Activated naive CD4-positive, alpha-beta T cell treated with anti-CD3 and anti-CD28 coated beads, Interleukin-2, amount 50 U/mL, for 72 hours (primary cell): ENCODE results near the gene CYP26B1. TPM values are rescaled to one million over a fixed set of nuclear protein-coding genes. Genes with fewer than 3 reads are reported as not detected.
"Not testable (repeated sequence)": the region's sequence is repeated elsewhere in the genome, so short reads cannot be mapped to it uniquely, and the experiment has no call there.

ENCODE experiments used
- ATAC-seq, 2 donors: fragments of 150-1000 bp; cut with Tn5 transposase; 2 replicates each; pipeline ENCODE4 v1.10.0; 2021; ENCODE audit warnings: mild to moderate bottlenecking in 2 of 2, moderate library complexity in 2 of 2
- DNase-seq, 2 donors: peaks; one replicate each; pipeline ENCODE4 v3.0.0; 2021 to 2022; ENCODE audit warnings: low spot score in 2 of 2
- H3K27ac Mint-ChIP-seq, 2 donors: one replicate each; pipeline ENCODE4 v1.8.0; 2022; ENCODE audit warnings: mild to moderate bottlenecking in 2 of 2, mixed read lengths in 2 of 2
- H3K36me3 Mint-ChIP-seq, 2 donors: one replicate each; pipeline ENCODE4 v1.8.0; 2022; ENCODE audit warnings: mixed read lengths in 2 of 2
- H3K9me3 Mint-ChIP-seq, 2 donors: one replicate each; pipeline ENCODE4 v1.8.0; 2022; ENCODE audit warnings: mixed read lengths in 2 of 2
- total RNA-seq, 2 donors: library from RNA; stranded (reverse); gene quantifications; one replicate each; pipeline ENCODE4 v1.2.3, GENCODE V29; 2022

CYP26B1 gene
- total RNA-seq, 2 donors from 2014 or later: 0.06 TPM; not detected in 1

DNA sequence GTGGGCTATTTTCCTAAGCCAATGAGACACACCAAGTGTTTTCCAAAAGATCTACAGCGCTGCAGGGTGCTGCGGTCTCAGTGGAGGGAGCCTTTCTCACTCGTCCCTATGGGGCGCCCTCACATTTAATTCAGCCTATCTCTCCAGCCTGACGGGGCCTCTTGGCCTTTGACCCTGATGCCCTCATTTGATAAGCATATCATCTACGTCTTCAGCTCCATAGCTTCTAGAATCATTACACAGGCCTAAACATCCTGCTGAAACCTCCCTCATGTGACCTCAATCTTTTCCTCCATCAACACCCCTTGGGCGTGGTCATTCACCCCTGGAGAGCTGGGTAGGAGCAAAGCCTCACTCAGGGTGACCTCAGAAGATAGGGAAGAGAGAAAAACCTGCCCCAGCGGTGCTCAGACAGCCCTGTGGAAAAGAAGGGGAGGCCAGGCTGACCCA lies 57.4 kb downstream of the CYP26B1 start:
- no peak for DNase-seq
- Mint-ChIP-seq H3K9me3 (peaks cover 0 to 4% of the 10 kb centered on the region in 2 donors), H3K36me3 (no peaks in the 10 kb centered on the region), H3K27ac (no peak overlapping the region)
- ATAC-seq: no peak

DNA sequence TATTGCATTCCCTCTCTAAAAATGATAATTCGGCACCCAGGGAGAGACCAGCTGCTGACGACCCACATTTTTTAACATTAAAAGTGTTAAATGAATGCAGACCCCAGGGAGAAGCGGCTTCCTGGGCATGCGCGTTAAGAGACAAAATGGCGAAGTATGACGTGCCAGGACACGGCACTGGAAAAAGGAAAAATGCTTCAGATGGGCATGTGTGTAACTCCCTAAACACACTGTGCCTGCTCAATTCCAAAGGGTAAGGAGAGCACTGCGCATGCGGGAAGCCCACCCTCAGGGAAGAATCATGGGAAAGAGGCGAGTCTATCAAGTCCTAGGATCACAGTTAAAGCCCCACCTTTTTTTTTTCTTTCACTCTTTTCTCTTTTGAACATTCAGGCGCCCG lies 58.1 kb downstream of the CYP26B1 start:
- Mint-ChIP-seq H3K9me3 (peaks cover 0 to 4% of the 10 kb centered on the region in 2 donors), H3K27ac (no peak overlapping the region), H3K36me3 (no peaks in the 10 kb centered on the region)
- DNase-seq (no peak), ATAC-seq (no peak)

DNA sequence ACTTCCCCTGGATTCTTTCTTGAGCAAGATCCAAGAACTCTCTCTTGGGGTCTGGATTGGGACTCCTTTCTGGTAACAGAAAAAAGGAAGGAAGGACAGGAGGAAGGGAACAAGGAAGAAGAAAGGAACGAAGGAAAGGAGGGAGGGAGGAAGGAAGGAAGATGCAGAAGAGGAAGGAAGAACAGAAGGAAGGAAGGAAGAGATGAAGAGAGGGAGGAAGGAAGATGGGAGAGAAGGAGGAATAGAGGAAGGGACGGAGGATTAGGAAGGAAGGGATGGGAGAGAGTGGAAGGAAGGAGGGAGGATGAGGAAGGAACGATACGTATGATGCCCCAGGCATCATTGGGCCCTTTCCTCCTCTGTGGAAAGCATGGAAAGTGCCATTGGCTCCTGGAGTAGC lies 58.6 kb downstream of the CYP26B1 start:
- Mint-ChIP-seq H3K27ac (no peak overlapping the region), H3K36me3 (no peaks in the 10 kb centered on the region), H3K9me3 (peaks cover 0 to 4% of the 10 kb centered on the region in 2 donors)
- no peak for DNase-seq
- ATAC-seq: no peak

DNA sequence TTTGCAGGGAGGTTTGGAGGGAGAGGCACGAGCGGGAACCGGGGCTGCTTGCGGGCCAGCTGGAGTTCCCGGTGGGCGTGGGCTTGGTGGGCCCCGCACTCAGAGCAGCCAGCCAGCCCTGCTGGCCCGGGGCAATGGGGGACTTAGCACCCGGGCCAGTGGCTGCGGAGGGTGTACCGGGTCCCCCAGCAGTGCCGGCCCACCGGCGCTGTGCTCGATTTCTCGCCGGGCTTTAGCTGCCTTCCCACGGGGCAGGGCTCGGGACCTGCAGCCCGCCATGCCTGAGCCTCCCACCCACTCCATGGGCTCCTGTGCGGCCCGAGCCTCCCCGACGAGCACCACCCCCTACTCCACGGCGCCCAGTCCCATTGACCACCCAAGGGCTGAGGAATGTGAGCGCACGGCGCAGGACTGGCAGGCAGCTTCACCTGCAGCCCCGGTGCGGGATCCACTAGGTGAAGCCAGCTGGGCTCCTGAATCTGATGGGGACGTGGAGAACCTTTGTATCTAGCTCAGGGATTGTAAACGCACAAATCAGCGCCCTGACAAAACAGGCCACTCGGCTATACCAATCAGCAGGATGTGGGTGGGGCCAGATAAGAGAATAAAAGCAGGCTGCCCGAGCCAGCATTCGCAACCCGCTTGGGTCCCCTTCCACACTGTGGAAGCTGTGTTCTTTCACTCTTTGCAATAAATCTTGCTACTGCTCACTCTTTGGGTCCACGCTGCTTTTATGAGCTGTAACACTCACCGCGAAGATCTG lies 60.6 kb downstream of the CYP26B1 start:
- not testable (repeated sequence) for DNase-seq, H3K36me3 Mint-ChIP-seq, H3K27ac Mint-ChIP-seq, H3K9me3 Mint-ChIP-seq, ATAC-seq

DNA sequence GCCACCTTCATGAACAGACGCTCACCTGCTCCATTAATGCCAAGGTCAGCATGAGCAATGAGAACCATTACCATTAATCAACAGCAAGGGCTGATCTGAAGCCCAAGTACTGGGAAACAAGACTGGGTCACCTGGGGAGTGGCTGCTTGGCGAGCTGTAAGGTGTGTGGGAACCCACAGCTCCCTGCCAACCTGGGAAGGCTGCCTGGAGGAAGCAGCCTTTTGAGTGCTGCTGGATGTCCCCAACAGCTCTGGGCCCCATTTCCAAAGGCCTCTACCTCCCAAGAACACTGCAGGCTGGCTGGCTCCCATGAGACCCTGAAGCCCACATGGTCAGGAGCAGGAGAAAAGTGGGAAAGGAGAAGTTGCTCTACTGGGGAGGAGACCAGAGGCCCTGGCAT lies 62.1 kb downstream of the CYP26B1 start:
- DNase-seq (no peak), ATAC-seq (no peak)
- no peaks in the 10 kb centered on the region for H3K36me3 Mint-ChIP-seq
- no peak overlapping the region for H3K27ac Mint-ChIP-seq
- H3K9me3 Mint-ChIP-seq: peaks cover 0 to 4% of the 10 kb centered on the region in 2 donors

DNA sequence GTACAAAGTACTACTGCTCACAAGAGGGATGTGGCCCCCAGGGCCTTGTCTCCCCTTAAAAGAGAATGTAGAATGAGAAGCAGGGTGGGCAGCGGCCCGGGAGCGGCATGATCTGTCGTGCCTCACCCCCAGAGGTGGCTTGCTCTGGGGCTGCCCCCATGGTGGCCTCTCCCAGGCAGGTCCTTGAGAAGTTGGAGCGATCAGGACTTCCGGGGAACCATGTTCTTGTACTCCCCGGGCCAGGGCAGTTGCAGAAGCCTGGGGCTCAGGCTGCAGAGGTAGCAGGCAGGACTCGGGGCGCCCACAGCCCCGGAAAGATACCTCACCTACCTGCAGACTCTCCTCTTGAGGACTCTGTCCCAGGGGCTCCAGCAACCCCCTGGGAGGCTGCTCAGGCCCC lies 62.6 kb downstream of the CYP26B1 start:
- DNase-seq (no peak), ATAC-seq (no peak)
- Mint-ChIP-seq H3K36me3 (no peaks in the 10 kb centered on the region), H3K27ac (no peak overlapping the region), H3K9me3 (peaks cover 0 to 4% of the 10 kb centered on the region in 2 donors)

DNA sequence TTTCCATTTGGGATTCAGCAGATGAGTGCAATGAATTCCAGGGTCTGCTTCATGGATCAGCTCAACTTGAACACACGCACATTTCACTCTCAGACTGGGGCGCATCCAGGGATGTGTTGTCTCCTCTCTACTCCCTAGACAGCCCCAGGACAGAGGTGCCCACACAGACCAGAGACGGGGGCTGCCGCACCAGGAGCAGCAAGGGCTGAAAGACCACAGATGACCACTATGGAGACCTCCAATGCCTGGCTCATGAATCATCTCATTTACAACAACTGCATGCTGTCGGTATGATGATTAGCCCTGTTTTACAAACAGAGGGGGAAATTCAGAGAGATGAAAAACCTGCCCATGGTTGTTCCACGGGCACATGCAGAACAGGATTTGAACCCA lies 63.1 kb downstream of the CYP26B1 start:
- Mint-ChIP-seq H3K27ac (no peak overlapping the region), H3K36me3 (no peaks in the 10 kb centered on the region), H3K9me3 (peaks cover 0 to 4% of the 10 kb centered on the region in 2 donors)
- ATAC-seq (no peak), DNase-seq (no peak)

DNA sequence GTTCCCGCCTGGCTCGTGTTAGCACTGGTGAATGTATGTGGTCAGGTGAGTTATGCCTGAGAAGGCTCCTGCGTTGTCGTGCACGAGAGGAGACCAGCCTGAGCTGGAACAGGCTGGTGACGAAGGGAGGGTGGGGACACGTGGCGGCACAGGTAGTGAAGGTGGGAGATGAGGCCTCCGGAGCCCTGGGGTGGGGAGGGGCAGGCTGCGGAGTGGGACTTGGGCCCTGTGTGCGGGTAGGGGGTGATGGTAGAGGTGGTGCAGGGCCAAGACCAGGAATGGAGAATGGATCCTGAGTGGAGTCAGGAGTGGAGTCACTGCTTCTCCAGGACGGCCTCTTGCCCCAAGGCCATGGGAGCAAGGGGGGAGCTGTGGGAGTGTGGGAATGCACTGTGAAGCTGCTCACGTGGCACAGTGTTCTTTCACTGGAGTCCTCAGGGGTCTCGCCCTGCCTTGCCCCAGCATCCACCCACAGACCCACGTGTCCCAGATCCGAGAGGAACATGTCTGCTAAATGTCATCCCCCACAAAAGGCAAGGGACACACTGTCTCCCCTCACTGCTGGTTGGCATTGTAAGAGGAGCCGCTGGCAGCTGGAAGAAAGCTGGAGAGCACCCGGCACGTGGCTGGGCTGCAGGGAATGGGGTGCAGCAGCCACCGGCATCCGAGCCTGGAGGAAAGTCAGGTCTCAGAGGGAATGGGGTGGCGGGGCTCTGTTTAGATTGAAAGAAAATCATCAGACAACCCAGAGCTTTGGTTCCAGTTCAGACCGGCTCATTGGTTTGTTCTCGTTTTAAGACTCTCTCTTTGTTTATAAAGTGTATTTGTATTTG lies 63.7 kb downstream of the CYP26B1 start:
- H3K36me3 Mint-ChIP-seq: no peaks in the 10 kb centered on the region
- no peak overlapping the region for H3K27ac Mint-ChIP-seq
- DNase-seq (no peak), ATAC-seq (no peak)
- H3K9me3 Mint-ChIP-seq: peaks cover 0 to 2% of the 10 kb centered on the region in 2 donors

DNA sequence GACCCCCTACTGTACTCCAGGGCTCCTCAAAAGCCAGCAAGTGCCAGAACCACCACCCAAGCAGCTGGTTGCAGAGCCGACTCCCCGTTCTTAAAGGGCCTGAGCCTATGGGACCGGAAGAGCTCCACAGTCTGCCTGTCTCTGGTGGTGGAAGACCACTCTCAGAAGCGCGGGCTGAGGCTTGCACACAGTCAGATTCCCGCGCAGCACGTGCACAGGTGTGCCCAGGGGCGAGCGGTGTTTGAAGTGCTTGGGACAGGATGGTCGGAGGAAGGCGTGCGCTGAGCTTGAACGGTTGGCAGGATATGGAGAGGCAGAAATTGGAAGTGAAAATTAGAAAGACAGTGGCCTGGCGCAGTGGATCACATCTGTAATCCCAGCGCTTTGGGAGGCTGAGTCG lies 64.8 kb downstream of the CYP26B1 start:
- Mint-ChIP-seq H3K27ac (no peak overlapping the region), H3K36me3 (no peaks in the 10 kb centered on the region), H3K9me3 (no peaks in the 10 kb centered on the region)
- no peak for DNase-seq
- ATAC-seq: no peak

DNA sequence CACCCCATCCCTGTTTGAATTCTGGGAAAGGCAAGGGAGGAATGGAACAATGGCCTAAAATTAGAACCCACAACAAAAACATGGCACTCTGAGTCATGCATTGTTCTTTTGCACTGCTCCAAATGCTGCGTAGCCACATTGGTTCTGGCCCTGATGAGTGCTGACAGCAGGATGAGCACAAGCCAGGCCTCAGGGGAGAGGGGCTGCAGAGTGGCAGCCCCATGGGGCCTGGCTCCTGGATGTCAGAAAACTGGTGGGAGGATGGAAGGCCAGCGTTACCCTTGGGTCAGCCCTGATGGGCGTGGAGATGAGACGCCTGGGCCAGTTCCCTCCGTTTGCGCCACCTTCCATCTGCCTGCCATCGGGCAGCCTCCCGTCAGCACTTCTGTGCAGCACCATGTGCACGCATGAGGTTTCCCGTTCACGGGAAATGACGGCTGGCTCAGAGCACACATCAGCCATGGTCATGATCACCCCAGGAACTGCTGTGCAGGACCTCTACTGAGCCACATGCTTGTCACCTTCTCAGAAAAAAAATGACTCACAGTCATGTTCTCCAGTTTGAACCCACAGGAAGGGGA lies 65.6 kb downstream of the CYP26B1 start:
- no peaks in the 10 kb centered on the region for H3K9me3 Mint-ChIP-seq
- H3K36me3 Mint-ChIP-seq: no peaks in the 10 kb centered on the region
- DNase-seq: no peak
- no peak overlapping the region for H3K27ac Mint-ChIP-seq
- no peak for ATAC-seq

DNA sequence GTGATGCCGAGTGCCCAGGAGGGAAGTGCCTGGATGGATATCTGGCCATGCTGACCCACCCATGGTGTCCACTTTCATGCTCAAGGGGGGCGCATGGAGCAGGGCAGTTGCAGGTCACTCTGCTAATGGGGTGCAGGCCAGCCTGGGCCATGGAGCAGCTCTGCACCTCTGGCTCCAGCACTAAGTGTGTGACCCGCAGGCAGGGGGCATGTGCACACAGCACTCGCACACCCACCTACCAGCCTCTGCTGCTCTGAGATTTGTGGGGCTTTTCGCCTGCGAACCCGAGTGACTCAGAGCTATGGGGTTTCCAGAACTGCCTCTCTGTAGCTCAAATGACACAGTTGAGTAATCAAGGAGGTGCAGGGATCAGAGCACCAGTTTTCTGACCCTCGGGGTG lies 66.2 kb downstream of the CYP26B1 start:
- Mint-ChIP-seq H3K9me3 (no peaks in the 10 kb centered on the region), H3K27ac (no peak overlapping the region), H3K36me3 (no peaks in the 10 kb centered on the region)
- DNase-seq (no peak), ATAC-seq (no peak)

DNA sequence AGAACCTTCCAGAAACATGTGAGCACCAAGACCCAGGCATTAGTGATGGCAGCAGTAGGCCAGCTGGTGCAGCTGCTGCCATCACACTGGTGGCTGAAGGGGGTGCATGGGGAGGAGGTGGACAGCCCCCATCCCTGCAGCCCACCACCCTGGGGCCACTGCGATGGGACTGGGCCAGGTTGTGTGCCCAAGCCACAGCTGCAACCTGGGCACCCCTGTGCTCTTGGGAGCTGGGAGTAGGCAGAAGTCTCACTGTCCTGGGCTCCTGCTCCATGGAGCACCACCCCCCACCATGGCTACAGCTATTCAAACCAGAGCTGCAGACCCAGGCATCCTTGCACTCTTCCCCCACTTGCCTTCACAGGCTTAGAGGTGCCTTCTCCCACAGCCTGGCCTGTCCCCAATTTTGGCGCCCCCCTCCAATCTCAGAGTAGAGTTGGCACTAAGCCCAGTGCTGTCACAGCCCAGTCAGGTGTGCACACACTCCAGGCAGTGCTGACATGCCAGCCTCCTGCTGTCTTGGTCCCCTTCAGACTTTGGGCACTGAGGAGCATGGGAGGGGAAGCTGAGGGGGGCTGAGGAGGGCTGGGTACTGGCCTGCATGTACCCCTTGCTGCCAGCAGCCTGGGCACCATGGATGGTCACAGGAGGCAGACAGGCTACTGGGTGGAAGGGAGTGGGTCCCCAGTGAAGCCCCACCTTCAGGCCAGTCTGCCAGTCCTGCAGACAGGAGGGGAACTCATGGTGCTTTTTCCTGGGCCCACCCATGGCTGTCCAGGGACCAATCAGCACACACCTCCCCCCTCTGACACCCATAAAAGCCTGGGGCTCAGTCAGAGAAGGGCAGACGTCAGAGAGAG lies 67.1 kb downstream of the CYP26B1 start:
- DNase-seq: no peak
- Mint-ChIP-seq H3K27ac (no peak overlapping the region), H3K9me3 (peaks cover 4% of the 10 kb centered on the region in 2 donors), H3K36me3 (no peaks in the 10 kb centered on the region)
- no peak for ATAC-seq
